HEK293 (cell line): ENCODE results near the gene KIRREL3.

Experiments used
- CTCF ChIA-PET: fragments of 350-600 bp; formaldehyde crosslinking; extraction: SDS; loops from one replicate; lab custom pipeline; 2021; ENCODE audit warnings: antibody characterized with exemption; lab: Yijun Ruan, JAX
- POLR2A ChIA-PET: fragments of 300-600 bp; formaldehyde crosslinking; extraction: SDS; loops from one replicate; lab custom pipeline; 2020; ENCODE audit warnings: antibody characterized with exemption, inconsistent platforms; lab: Yijun Ruan, JAX
- H3K27ac ChIP-seq: fragments of 200-500 bp; sonication (Bioruptor generic); 2 replicates; pipeline ENCODE4 v1.5.1; 2014; ENCODE audit warnings: low read depth, low read length, control low read depth, inconsistent platforms; ENCODE audit errors: extremely low read depth
- H3K36me3 ChIP-seq, 2 experiments: fragments of 200-500 bp in 1 of 2; sonication (Bioruptor generic) in 1 of 2; 1 replicate in 1 of 2; 2 replicates in 1 of 2; pipeline ENCODE4 v1.5.1; 2014 to 2017; ENCODE audit warnings: inconsistent platforms in 2 of 2, low read length in 2 of 2; ENCODE audit not compliant: control insufficient read depth in 2 of 2, insufficient read depth in 1 of 2
- H3K4me1 ChIP-seq: fragments of 200-500 bp; sonication (Bioruptor generic); 2 replicates; pipeline ENCODE4 v1.5.1; 2014; ENCODE audit warnings: mild to moderate bottlenecking, low read length, inconsistent platforms; ENCODE audit not compliant: control insufficient read depth, insufficient read depth
- H3K4me3 ChIP-seq: 2 replicates; pipeline ENCODE4 v1.5.1; 2011; ENCODE audit warnings: low read depth, mild to moderate bottlenecking, control low read depth, low read length, moderate library complexity
- H3K9me3 ChIP-seq: fragments of 200-500 bp; sonication (Bioruptor generic); 2 replicates; pipeline ENCODE4 v1.5.1; 2014; ENCODE audit warnings: low read depth, low read length, inconsistent platforms; ENCODE audit not compliant: control insufficient read depth, insufficient read depth
- BCL11A ChIP-seq: fragments of 450-650 bp; formaldehyde crosslinking; IDR thresholded peaks from 2 replicates; pipeline ENCODE4 v1.5.1; 2016; ENCODE audit warnings: low read depth, missing biosample characterization, missing genetic modification characterization
- GLIS1 ChIP-seq: fragments of 450-650 bp; formaldehyde crosslinking; IDR thresholded peaks from 2 replicates; pipeline ENCODE4 v1.5.1; 2016; ENCODE audit warnings: missing biosample characterization, missing genetic modification characterization
- KLF16 ChIP-seq: fragments of 450-650 bp; formaldehyde crosslinking; IDR thresholded peaks from 2 replicates; pipeline ENCODE4 v1.5.1; 2017; ENCODE audit warnings: missing biosample characterization, missing genetic modification characterization
- KLF9 ChIP-seq: fragments of 450-650 bp; formaldehyde crosslinking; IDR thresholded peaks from 2 replicates; pipeline ENCODE4 v1.5.1; 2016; ENCODE audit warnings: missing biosample characterization, missing genetic modification characterization, low read depth
- MEIS1 ChIP-seq: sonication (generic); formaldehyde crosslinking; IDR thresholded peaks from 2 replicates; pipeline ENCODE4 v1.8.1; 2022; ENCODE audit warnings: missing genetic modification reagents, mild to moderate bottlenecking, borderline replicate concordance
- SALL2 ChIP-seq: fragments of 450-650 bp; formaldehyde crosslinking; IDR thresholded peaks from 2 replicates; pipeline ENCODE4 v1.5.0; 2017; ENCODE audit warnings: missing biosample characterization, mild to moderate bottlenecking, missing genetic modification characterization, borderline replicate concordance
- SCRT1 ChIP-seq: fragments of 450-650 bp; formaldehyde crosslinking; IDR thresholded peaks from 2 replicates; pipeline ENCODE4 v1.5.1; 2016; ENCODE audit warnings: missing biosample characterization, missing genetic modification characterization, borderline replicate concordance
- SP3 ChIP-seq: fragments of 450-650 bp; formaldehyde crosslinking; IDR thresholded peaks from 2 replicates; pipeline ENCODE4 v1.5.1; 2016; ENCODE audit warnings: missing biosample characterization, missing genetic modification characterization
- ZBTB48 ChIP-seq: fragments of 450-650 bp; formaldehyde crosslinking; IDR thresholded peaks from 2 replicates; pipeline ENCODE4 v1.5.1; 2016; ENCODE audit warnings: missing biosample characterization, missing genetic modification characterization
- ZBTB7A ChIP-seq: fragments of 450-650 bp; formaldehyde crosslinking; IDR thresholded peaks from 2 replicates; pipeline ENCODE4 v1.5.1; 2016; ENCODE audit warnings: low read depth, missing biosample characterization, missing genetic modification characterization
- ZNF114 ChIP-seq: fragments of 450-650 bp; formaldehyde crosslinking; IDR thresholded peaks from 2 replicates; pipeline ENCODE4 v1.5.0; 2017; ENCODE audit warnings: missing biosample characterization, missing genetic modification characterization
- ZNF184 ChIP-seq: fragments of 450-650 bp; IDR thresholded peaks from 2 replicates; pipeline ENCODE4 v1.5.1; 2018; ENCODE audit warnings: missing biosample characterization, mild to moderate bottlenecking, missing genetic modification characterization
- ZNF211 ChIP-seq: fragments of 450-650 bp; formaldehyde crosslinking; IDR thresholded peaks from 2 replicates; pipeline ENCODE4 v1.5.1; 2016; ENCODE audit warnings: low read depth, missing biosample characterization, missing genetic modification characterization
- ZNF274 ChIP-seq, 2 experiments: fragments of 200-500 bp in 1 of 2; fragments of 450-650 bp in 1 of 2; sonication (Bioruptor generic) in 1 of 2; formaldehyde crosslinking in 1 of 2; IDR thresholded peaks; 2 replicates each; pipeline versions ENCODE4 v1.5.1 to v1.6.1; 2014 to 2016; ENCODE audit warnings: borderline replicate concordance in 1 of 2, inconsistent platforms in 1 of 2, low read length in 1 of 2, missing biosample characterization in 1 of 2, missing genetic modification characterization in 1 of 2
- ZNF280D ChIP-seq: fragments of 450-650 bp; formaldehyde crosslinking; IDR thresholded peaks from 2 replicates; pipeline ENCODE4 v1.5.1; 2016; ENCODE audit warnings: missing biosample characterization, missing genetic modification characterization
- ZNF324 ChIP-seq: fragments of 450-650 bp; formaldehyde crosslinking; IDR thresholded peaks from 2 replicates; pipeline ENCODE4 v1.5.1; 2016; ENCODE audit warnings: missing biosample characterization, missing genetic modification characterization
- ZNF341 ChIP-seq: fragments of 450-650 bp; formaldehyde crosslinking; IDR thresholded peaks from 2 replicates; pipeline ENCODE4; 2016; ENCODE audit warnings: low read depth, missing biosample characterization, missing genetic modification characterization
- ZNF350 ChIP-seq: fragments of 450-650 bp; formaldehyde crosslinking; IDR thresholded peaks from 2 replicates; pipeline ENCODE4 v1.5.0; 2017; ENCODE audit warnings: missing biosample characterization, mild to moderate bottlenecking, missing genetic modification characterization
- ZNF548 ChIP-seq: fragments of 450-650 bp; formaldehyde crosslinking; IDR thresholded peaks from 2 replicates; pipeline ENCODE4 v1.5.1; 2016; ENCODE audit warnings: missing biosample characterization, missing genetic modification characterization
- ZNF600 ChIP-seq: fragments of 450-650 bp; formaldehyde crosslinking; IDR thresholded peaks from 2 replicates; pipeline ENCODE4 v1.5.1; 2016; ENCODE audit warnings: missing biosample characterization, missing genetic modification characterization
- ZNF629 ChIP-seq: fragments of 450-650 bp; formaldehyde crosslinking; IDR thresholded peaks from 2 replicates; pipeline ENCODE4 v1.5.1; 2017; ENCODE audit warnings: missing biosample characterization, missing genetic modification characterization
- ZNF645 ChIP-seq: fragments of 450-650 bp; formaldehyde crosslinking; IDR thresholded peaks from 2 replicates; pipeline ENCODE4; 2016; ENCODE audit warnings: missing biosample characterization, missing genetic modification characterization
- ZNF664 ChIP-seq: fragments of 450-650 bp; formaldehyde crosslinking; IDR thresholded peaks from 2 replicates; pipeline ENCODE4 v1.5.1; 2016; ENCODE audit warnings: missing biosample characterization, missing genetic modification characterization
- ZNF692 ChIP-seq: fragments of 450-650 bp; formaldehyde crosslinking; IDR thresholded peaks from 2 replicates; pipeline ENCODE4 v1.5.1; 2016; ENCODE audit warnings: missing biosample characterization, missing genetic modification characterization
- ZNF701 ChIP-seq: fragments of 450-650 bp; formaldehyde crosslinking; IDR thresholded peaks from 2 replicates; pipeline ENCODE4 v1.5.1; 2016; ENCODE audit warnings: missing biosample characterization, missing genetic modification characterization
- ZNF837 ChIP-seq: fragments of 450-650 bp; formaldehyde crosslinking; IDR thresholded peaks from 2 replicates; pipeline ENCODE4 v1.5.1; 2016; ENCODE audit warnings: missing biosample characterization, missing genetic modification characterization
- ZSCAN23 ChIP-seq: fragments of 450-650 bp; formaldehyde crosslinking; IDR thresholded peaks from 2 replicates; pipeline ENCODE4 v1.5.1; 2016; ENCODE audit warnings: missing biosample characterization, missing genetic modification characterization

KIRREL3 gene

GRCh38 chr11:127039591-127039990, 39.0 kb upstream of the KIRREL3 start:
- no peaks in the 10 kb centered on the region for H3K4me1 ChIP-seq
- POLR2A ChIA-PET = no interaction called here
- no peaks in the 10 kb centered on the region for H3K9me3 ChIP-seq
- CTCF ChIA-PET = no interaction called here
- H3K36me3 ChIP-seq = no peaks in the 10 kb centered on the region
- no peak for TF ChIP-seq ZNF692 (tag by site-specific recombination)
- no peak for TF ChIP-seq MEIS1 (CRISPR knock-in tag)
- no peak for TF ChIP-seq ZNF274 (IDR thresholded peaks at IDR 0.05; ENCODE audit: low read length)
- TF ChIP-seq ZNF274 (tag by site-specific recombination; IDR thresholded peaks at IDR 0.05; ENCODE audit: borderline replicate concordance) = no peak
- TF ChIP-seq ZNF645 = no peak
- no peak for TF ChIP-seq ZBTB7A (tag by site-specific recombination)
- TF ChIP-seq ZSCAN23 (tag by site-specific recombination) = no peak
- no peak for TF ChIP-seq GLIS1 (tag by site-specific recombination)
- no peak for TF ChIP-seq SP3 (tag by site-specific recombination)
- no peak for TF ChIP-seq ZNF701
- no peak for TF ChIP-seq ZNF341
- no peak for TF ChIP-seq ZNF664 (tag by site-specific recombination)
- TF ChIP-seq ZBTB48 (tag by site-specific recombination) = no peak
- TF ChIP-seq BCL11A (tag by site-specific recombination) = no peak
- TF ChIP-seq SALL2 = no peak
- H3K4me3 ChIP-seq = no peak overlapping the region
- no peak overlapping the region for H3K27ac ChIP-seq

GRCh38 chr11:127037596-127037995, 37.0 kb upstream of the KIRREL3 start:
- H3K9me3 ChIP-seq = no peaks in the 10 kb centered on the region
- H3K4me1 ChIP-seq = no peaks in the 10 kb centered on the region
- no peaks in the 10 kb centered on the region for H3K36me3 ChIP-seq
- TF ChIP-seq ZNF211 (no peak), ZNF629 (tag by site-specific recombination) (no peak), KLF16 (tag by site-specific recombination) (no peak), SCRT1 (tag by site-specific recombination) (no peak), ZNF600 (tag by site-specific recombination) (no peak), ZNF350 (no peak), ZNF184 (tag by site-specific recombination) (no peak)
- POLR2A ChIA-PET = no interaction called here
- H3K27ac ChIP-seq = no peak overlapping the region
- no peak overlapping the region for H3K4me3 ChIP-seq
- CTCF ChIA-PET = interaction anchor here (0.6 kb wide), 1 partner anchor 611 kb away, joined by 9 read pairs; no protein-coding TSS in a partner anchor

GRCh38 chr11:127037001-127037400, 36.4 kb upstream of the KIRREL3 start:
- Histone ChIP-seq H3K27ac (no peak overlapping the region), H3K9me3 (no peaks in the 10 kb centered on the region), H3K4me1 (no peaks in the 10 kb centered on the region), H3K4me3 (no peak overlapping the region), H3K36me3 (no peaks in the 10 kb centered on the region)
- ChIA-PET CTCF (no interaction called here), POLR2A (no interaction called here)
- no peak for TF ChIP-seq ZNF280D (tag by site-specific recombination)
- no peak for TF ChIP-seq KLF9 (tag by site-specific recombination)
- TF ChIP-seq ZNF114 = no peak
- no peak for TF ChIP-seq ZNF324 (tag by site-specific recombination)
- no peak for TF ChIP-seq ZNF548 (tag by site-specific recombination)
- TF ChIP-seq ZNF837 (tag by site-specific recombination) = no peak
- TF ChIP-seq, all 188 proteins: peak for 0
